Endothelial cell of umbilical vein (primary cell): ENCODE data around the gene TRNP1. TPM values are rescaled to one million over a fixed set of nuclear protein-coding genes. Genes with fewer than 3 reads are reported as not detected.

Source experiments
- BruUV-seq: library from RNA; stranded (reverse); fragments of 400-500 nt; replicated peaks from 2 replicates; lab custom pipeline; 2021; lab: Mats Ljungman, UMichigan
- CTCF ChIA-PET: fragments of 300-600, 350-600 bp; sonication (Branson Sonifier 250); formaldehyde crosslinking; loops from one replicate; lab custom pipeline; 2021; ENCODE audit warnings: antibody characterized with exemption, inconsistent platforms; lab: Charles Lee
- POLR2A ChIA-PET: fragments of 300-600, 350-600 bp; sonication (Branson Sonifier 250); formaldehyde crosslinking; loops from one replicate; lab custom pipeline; 2021; ENCODE audit warnings: antibody characterized with exemption, inconsistent platforms; lab: Charles Lee
- DNase-seq: peaks from one replicate; pipeline ENCODE4 v3.0.0-alpha.2; 2011; ENCODE audit warnings: low read depth, low spot score
- FAIRE-seq: peaks from 2 replicates; lab custom pipeline; 2011; peaks lifted over from hg19 to GRCh38; lab: Jason Lieb, UNC
- H2AFZ ChIP-seq: 2 replicates; pipeline ENCODE4 v1.6.0; 2012; ENCODE audit warnings: low read depth, low read length, control low read depth, inconsistent platforms
- H3K27ac ChIP-seq: 2 replicates; pipeline ENCODE4 v1.5.1; 2011; ENCODE audit warnings: low read depth, mild to moderate bottlenecking, control low read depth, low read length, moderate library complexity; ENCODE audit not compliant: insufficient read depth
- H3K27me3 ChIP-seq, 2 experiments: 2 replicates each; pipeline versions ENCODE4 v1.6.0 to v1.6.1; 2011; ENCODE audit warnings: low read length in 2 of 2, mixed read lengths in 1 of 2; ENCODE audit not compliant: control insufficient read depth in 2 of 2, insufficient read depth in 2 of 2
- H3K36me3 ChIP-seq, 2 experiments: 2 replicates in 1 of 2; 3 replicates in 1 of 2; pipeline ENCODE4 v1.5.1; 2011; ENCODE audit warnings: low read length in 2 of 2, mild to moderate bottlenecking in 1 of 2, moderate library complexity in 1 of 2; ENCODE audit not compliant: control insufficient read depth in 2 of 2, insufficient read depth in 2 of 2; ENCODE audit errors: extremely low read depth in 1 of 2
- H3K4me1 ChIP-seq: 3 replicates; pipeline ENCODE4 v1.5.1; 2011; ENCODE audit warnings: mild to moderate bottlenecking, low read length; ENCODE audit not compliant: control insufficient read depth, insufficient read depth; ENCODE audit errors: extremely low read depth
- H3K4me2 ChIP-seq: 2 replicates; pipeline ENCODE4 v1.6.1; 2011; ENCODE audit warnings: low read length, control low read depth, mixed read lengths; ENCODE audit not compliant: insufficient read depth
- H3K4me3 ChIP-seq, 3 experiments: fragments of 200-600 bp in 1 of 3; sonication (generic), shearing (Covaris generic) in 1 of 3; replicated peaks in 1 of 3; 2 replicates each; pipeline ENCODE4 v1.5.1; 2011 to 2016; ENCODE audit warnings: control low read depth in 3 of 3, low read length in 3 of 3, mild to moderate bottlenecking in 2 of 3, inconsistent platforms in 1 of 3, low read depth in 1 of 3, moderate library complexity in 1 of 3; ENCODE audit not compliant: insufficient read depth in 1 of 3
- H3K79me2 ChIP-seq: 2 replicates; pipeline ENCODE4 v1.6.0; 2012; ENCODE audit warnings: low read length, inconsistent platforms; ENCODE audit not compliant: control insufficient read depth, insufficient read depth
- H3K9ac ChIP-seq: replicated peaks from 2 replicates; pipeline ENCODE3; 2011; ENCODE audit warnings: low read length, control low read depth; ENCODE audit not compliant: insufficient read depth; ENCODE audit errors: extremely low read depth
- H3K9me1 ChIP-seq: replicated peaks from 3 replicates; pipeline ENCODE4 v1.6.0; 2011; ENCODE audit warnings: mild to moderate bottlenecking, low read length; ENCODE audit not compliant: control insufficient read depth, insufficient read depth; ENCODE audit errors: extremely low read depth
- H3K9me3 ChIP-seq: replicated peaks from 2 replicates; pipeline ENCODE4 v1.5.1; 2012; ENCODE audit warnings: low read length, inconsistent platforms; ENCODE audit not compliant: control insufficient read depth, insufficient read depth
- H4K20me1 ChIP-seq: replicated peaks from 2 replicates; pipeline ENCODE3; 2011; ENCODE audit warnings: mild to moderate bottlenecking, low read length; ENCODE audit not compliant: control insufficient read depth, insufficient read depth; ENCODE audit errors: extremely low read depth
- EZH2 ChIP-seq: IDR thresholded peaks from 2 replicates; pipeline ENCODE4 v1.6.1; 2012; ENCODE audit warnings: borderline replicate concordance, low read depth, mild to moderate bottlenecking, moderate library complexity, low read length, inconsistent platforms; ENCODE audit not compliant: severe bottlenecking
- FOS ChIP-seq: IDR thresholded peaks from 2 replicates; pipeline ENCODE4 v1.6.1; 2011; ENCODE audit warnings: mild to moderate bottlenecking, low read length, moderate library complexity, borderline replicate concordance; ENCODE audit not compliant: insufficient read depth
- GATA2 ChIP-seq: IDR thresholded peaks from 2 replicates; pipeline ENCODE4 v1.7.0; 2011; ENCODE audit warnings: low read depth, mild to moderate bottlenecking, moderate library complexity, mixed read lengths, low read length; ENCODE audit not compliant: insufficient read length, insufficient read depth
- JUN ChIP-seq: IDR thresholded peaks from 2 replicates; pipeline ENCODE4 v1.6.1; 2011; ENCODE audit warnings: borderline replicate concordance, low read depth; ENCODE audit not compliant: insufficient read length, insufficient read depth
- MAX ChIP-seq: IDR thresholded peaks from 2 replicates; pipeline ENCODE4 v1.6.1; 2011; ENCODE audit not compliant: insufficient read depth, insufficient read length
- MYC ChIP-seq: IDR thresholded peaks from one replicate; pipeline ENCODE4 v1.6.1; 2011; ENCODE audit warnings: mild to moderate bottlenecking, low read depth, low read length
- POLR2A ChIP-seq: IDR thresholded peaks from 2 replicates; pipeline ENCODE4 v1.6.1; 2012; ENCODE audit warnings: low read depth, mild to moderate bottlenecking, control low read depth, low read length
- POLR2AphosphoS5 ChIP-seq: IDR thresholded peaks from 2 replicates; pipeline ENCODE4 v1.6.1; 2012; ENCODE audit warnings: low read depth, mild to moderate bottlenecking, control low read depth, low read length, moderate library complexity; ENCODE audit not compliant: insufficient read depth
- dilution Hi-C: fragments of 300-500 bp; cut with MboI; formaldehyde crosslinking; loops from one replicate; pipeline ENCODE4 v1.15.0; 2019; ENCODE audit warnings: low sequenced_read_pairs; ENCODE audit not compliant: extremely low pct_ligation_motif_present
- intact Hi-C: fragments of 100-400 bp; cut with micrococcal nuclease; formaldehyde crosslinking; loops from one replicate; pipeline ENCODE4 v1.10.0; 2022
- polyA plus RNA-seq, 4 experiments: library from polyadenylated mRNA; depleted of rRNA in 3 of 4; stranded (reverse) in 3 of 4; unstranded in 1 of 4; fragments of >200 nt; gene quantifications; 2 replicates each; pipeline versions ENCODE4 v1.2.1 to v1.2.3, GENCODE V29; 2011 to 2012; ENCODE audit warnings: missing spikeins in 1 of 4
- total RNA-seq: library from RNA; stranded (reverse); gene quantifications from 2 replicates; pipeline ENCODE4 v1.2.3, GENCODE V29; 2021
- TF ChIP-seq, protein P1 (sequence below), 2 donors: IDR thresholded peaks; 1 replicate in 1 of 2; 2 replicates in 1 of 2; pipeline ENCODE4 v1.5.1; 2011; ENCODE audit warnings: low read length in 2 of 2, mild to moderate bottlenecking in 2 of 2, moderate library complexity in 2 of 2, control low read depth in 1 of 2, inconsistent platforms in 1 of 2, low read depth in 1 of 2; ENCODE audit not compliant: insufficient read depth in 1 of 2; ENCODE audit errors: extremely low read depth in 1 of 2

TRNP1 gene
- total and polyA plus RNA-seq, 2 donors (not counting 3 experiments of a cell fraction or from before 2014, with no cell fraction given) = 5.9 to 20.5 TPM

GRCh38 chr1:26999440-26999987 is 6.0 kb downstream of the TRNP1 start:
- no peaks in the 10 kb centered on the region for H4K20me1 ChIP-seq
- ChIA-PET CTCF (interaction anchor here (1.0 to 9.2 kb wide), 4 partner anchors 14 to 43 kb away, joined by 3 to 181 read pairs (median 28); partner anchors contain the start of gene TENT5B), POLR2A (no interaction called here)
- intact Hi-C loops = loop anchor here (5.0 kb wide), 2 partner anchors 233 to 283 kb away; partner anchors contain the start of gene WDTC1
- dilution Hi-C loops = no loop called here
- BruUV-seq = no TSS peak
- TF ChIP-seq POLR2AphosphoS5 (peak; percentile 42), JUN (no peak)
- H3K27ac ChIP-seq = peak overlapping the region; percentile 70
- H3K4me2 ChIP-seq = peak overlapping the region; percentile 23
- H3K9me1 ChIP-seq = no peaks in the 10 kb centered on the region
- no peak overlapping the region for H2AFZ ChIP-seq
- H3K9me3 ChIP-seq = no peaks in the 10 kb centered on the region
- peaks cover 14% of the 10 kb centered on the region for H3K79me2 ChIP-seq
- no peaks in the 10 kb centered on the region for H3K27me3 ChIP-seq
- peaks cover 27% of the 10 kb centered on the region for H3K4me1 ChIP-seq
- no peaks in the 10 kb centered on the region for H3K36me3 ChIP-seq
- peak; percentile 45 for DNase-seq
- no peak overlapping the region for H3K4me3 ChIP-seq
- FAIRE-seq = peak; percentile 72
- H3K9ac ChIP-seq = no peak overlapping the region

DNA sequence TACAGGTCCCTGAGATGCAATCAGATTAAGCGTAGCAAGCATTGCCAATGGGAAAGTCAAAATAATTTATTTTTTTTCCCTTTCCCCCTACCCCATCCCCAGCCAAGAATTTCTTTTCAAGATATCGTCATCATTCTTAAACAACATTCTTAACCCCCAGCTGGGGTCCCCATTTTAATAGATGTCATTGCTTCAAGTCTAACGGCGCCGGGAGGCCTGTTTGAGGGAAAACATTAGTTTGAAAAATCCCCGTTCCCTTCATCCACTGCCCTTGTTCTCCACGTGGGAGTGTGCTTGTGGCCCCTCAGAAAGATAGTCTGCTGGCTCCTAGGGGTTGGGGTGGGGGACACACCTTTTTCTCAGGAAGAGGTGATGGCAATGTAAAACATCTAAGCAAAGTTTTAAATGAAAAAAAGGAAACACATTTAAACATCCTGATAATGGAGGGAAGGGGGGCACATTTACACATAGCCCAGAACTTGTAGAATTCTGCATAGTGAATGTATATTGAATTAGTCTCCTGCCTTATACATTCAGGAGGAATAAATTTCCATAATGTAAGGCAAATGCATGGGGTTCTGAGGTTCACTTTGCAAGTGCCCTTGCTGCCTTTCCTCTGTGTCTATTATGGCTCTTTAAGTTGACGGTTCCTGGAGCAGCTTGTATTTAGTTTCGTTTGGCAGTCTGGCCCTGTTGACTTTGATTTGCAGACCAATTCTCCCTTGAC is 6.8 kb downstream of the TRNP1 start:
- TF ChIP-seq POLR2A (no peak), MYC (no peak), EZH2 (no peak), JUN (no peak), GATA2 (no peak), MAX (no peak), POLR2AphosphoS5 (no peak), FOS (no peak)
- TF ChIP-seq, protein P1, sequence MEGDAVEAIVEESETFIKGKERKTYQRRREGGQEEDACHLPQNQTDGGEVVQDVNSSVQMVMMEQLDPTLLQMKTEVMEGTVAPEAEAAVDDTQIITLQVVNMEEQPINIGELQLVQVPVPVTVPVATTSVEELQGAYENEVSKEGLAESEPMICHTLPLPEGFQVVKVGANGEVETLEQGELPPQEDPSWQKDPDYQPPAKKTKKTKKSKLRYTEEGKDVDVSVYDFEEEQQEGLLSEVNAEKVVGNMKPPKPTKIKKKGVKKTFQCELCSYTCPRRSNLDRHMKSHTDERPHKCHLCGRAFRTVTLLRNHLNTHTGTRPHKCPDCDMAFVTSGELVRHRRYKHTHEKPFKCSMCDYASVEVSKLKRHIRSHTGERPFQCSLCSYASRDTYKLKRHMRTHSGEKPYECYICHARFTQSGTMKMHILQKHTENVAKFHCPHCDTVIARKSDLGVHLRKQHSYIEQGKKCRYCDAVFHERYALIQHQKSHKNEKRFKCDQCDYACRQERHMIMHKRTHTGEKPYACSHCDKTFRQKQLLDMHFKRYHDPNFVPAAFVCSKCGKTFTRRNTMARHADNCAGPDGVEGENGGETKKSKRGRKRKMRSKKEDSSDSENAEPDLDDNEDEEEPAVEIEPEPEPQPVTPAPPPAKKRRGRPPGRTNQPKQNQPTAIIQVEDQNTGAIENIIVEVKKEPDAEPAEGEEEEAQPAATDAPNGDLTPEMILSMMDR (IDR thresholded peaks at IDR 0.05; ENCODE audit: extremely low read depth in 1 of 2, insufficient read depth in 1 of 2, low read depth in 1 of 2, low read length in 2 of 2) = no peak
- Histone ChIP-seq H3K9me1 (no peaks in the 10 kb centered on the region), H3K4me1 (peaks cover 20% of the 10 kb centered on the region), H3K4me2 (peak overlapping the region; percentile 23), H4K20me1 (no peaks in the 10 kb centered on the region), H3K9ac (no peak overlapping the region), H3K4me3 (no peak overlapping the region), H3K36me3 (no peaks in the 10 kb centered on the region), H3K27ac (peak overlapping the region; percentile 70), H3K79me2 (peaks cover 7% of the 10 kb centered on the region), H2AFZ (no peak overlapping the region), H3K9me3 (no peaks in the 10 kb centered on the region), H3K27me3 (no peaks in the 10 kb centered on the region)
- no TSS peak for BruUV-seq
- intact Hi-C loops = no loop called here
- FAIRE-seq (no peak), DNase-seq (no peak)
- ChIA-PET CTCF (interaction anchor here (0.6 to 9.2 kb wide), 5 partner anchors 10 to 43 kb away, joined by 3 to 181 read pairs (median 12); partner anchors contain the start of gene TENT5B), POLR2A (no interaction called here)
- dilution Hi-C loops = no loop called here
